T-helper 17 cell (primary cell): ENCODE data around the gene PGAM1. TPM values are rescaled to one million over a fixed set of nuclear protein-coding genes. Genes with fewer than 3 reads are reported as not detected.
"Not testable (repeated sequence)": the region's sequence is repeated elsewhere in the genome, so short reads cannot be mapped to it uniquely, and the experiment has no call there.

Source experiments
- ATAC-seq: fragments of 150-1000 bp; cut with Tn5 transposase; 2 replicates; pipeline ENCODE4 v1.10.0; 2021; ENCODE audit warnings: mild to moderate bottlenecking, moderate library complexity
- DNase-seq, 3 donors: peaks; one replicate each; pipeline versions ENCODE4 v3.0.0 to v3.0.0-alpha.2; 2020 to 2021
- H3K9me3 ChIP-seq: one replicate; pipeline ENCODE4 v1.7.0; 2013; ENCODE audit warnings: low read length, mild to moderate bottlenecking; ENCODE audit not compliant: control insufficient read depth, poor library complexity, severe bottlenecking
- H3K27ac Mint-ChIP-seq: one replicate; pipeline ENCODE4 v1.8.0; 2022; ENCODE audit warnings: mild to moderate bottlenecking, moderate library complexity, mixed read lengths
- H3K27me3 Mint-ChIP-seq: one replicate; pipeline ENCODE4 v1.8.0; 2022; ENCODE audit warnings: mixed read lengths
- H3K36me3 Mint-ChIP-seq: one replicate; pipeline ENCODE4 v1.8.0; 2022; ENCODE audit warnings: low read depth, mixed read lengths
- H3K4me1 Mint-ChIP-seq: one replicate; pipeline ENCODE4 v1.8.0; 2022; ENCODE audit warnings: mild to moderate bottlenecking, mixed read lengths
- H3K4me3 Mint-ChIP-seq: one replicate; pipeline ENCODE4 v1.8.0; 2022; ENCODE audit warnings: mild to moderate bottlenecking, moderate library complexity, mixed read lengths
- total RNA-seq, 4 donors: library from RNA in 2 of 4; stranded (reverse) in 2 of 4; gene quantifications; one replicate each; pipeline ENCODE4 v1.2.3 and lab custom pipeline; 2022 to 2026

PGAM1 gene
- total RNA-seq, 2 donors from 2014 or later = 88.6 to 101 TPM

DNA sequence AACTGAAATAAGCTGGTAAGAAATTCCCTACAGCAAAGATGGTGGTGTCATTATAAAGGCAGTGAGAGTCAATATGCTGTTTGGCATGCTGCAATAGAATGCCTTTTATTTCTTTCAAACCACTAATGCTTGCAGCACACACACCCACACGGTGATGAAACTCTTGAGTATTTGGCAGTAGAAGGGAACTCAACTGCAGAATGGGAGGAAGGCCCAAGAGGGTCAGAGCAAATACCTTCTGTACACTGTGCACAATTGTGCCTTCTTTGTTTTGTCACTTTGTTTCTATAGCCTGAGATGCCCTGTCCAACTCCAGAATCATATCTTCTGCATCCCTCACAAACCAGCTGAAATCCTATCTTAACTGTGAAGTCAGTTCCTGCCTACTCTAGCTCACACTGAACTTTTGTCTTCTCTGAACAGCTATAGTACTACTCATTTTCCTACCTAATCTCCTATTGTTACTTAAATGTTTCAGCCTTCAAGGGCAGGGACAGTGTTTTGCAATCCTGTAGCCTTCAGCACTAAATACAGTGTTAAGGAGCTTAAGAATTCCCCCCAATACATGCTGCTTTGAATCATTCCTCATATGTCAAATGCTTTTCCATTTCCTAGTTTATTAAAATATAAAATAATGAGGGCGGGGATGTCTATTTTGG lies 50.1 kb downstream of the PGAM1 start:
- Mint-ChIP-seq H3K4me1 (peaks cover 3% of the 10 kb centered on the region), H3K27me3 (no peaks in the 10 kb centered on the region), H3K27ac (no peak overlapping the region), H3K4me3 (no peak overlapping the region), H3K36me3 (peaks cover 14% of the 10 kb centered on the region)
- no peaks in the 10 kb centered on the region for H3K9me3 ChIP-seq
- no peak for DNase-seq
- ATAC-seq = no peak

DNA sequence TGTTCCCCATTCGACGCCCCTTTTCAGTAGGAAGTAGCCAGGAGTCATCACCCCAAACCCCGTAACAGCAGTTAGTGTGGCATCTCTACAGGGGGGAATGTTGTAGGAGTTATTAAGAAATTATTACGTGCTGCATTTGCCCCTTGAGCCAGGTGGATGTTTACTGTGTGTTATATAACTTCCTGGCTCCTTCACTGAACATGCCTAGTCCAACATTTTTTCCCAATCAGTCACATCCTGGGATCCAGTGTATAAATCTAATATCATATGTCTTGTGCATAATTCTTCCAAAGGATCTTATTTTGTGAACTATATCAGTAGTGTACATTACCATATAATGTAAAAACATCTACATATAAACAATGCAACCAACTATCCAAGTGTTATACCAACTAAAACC lies 53.4 kb downstream of the PGAM1 start:
- not testable (repeated sequence) for H3K27me3 Mint-ChIP-seq, DNase-seq, H3K4me1 Mint-ChIP-seq, H3K4me3 Mint-ChIP-seq, ATAC-seq, H3K9me3 ChIP-seq, H3K27ac Mint-ChIP-seq
- H3K36me3 Mint-ChIP-seq = peaks cover 14% of the 10 kb centered on the region

DNA sequence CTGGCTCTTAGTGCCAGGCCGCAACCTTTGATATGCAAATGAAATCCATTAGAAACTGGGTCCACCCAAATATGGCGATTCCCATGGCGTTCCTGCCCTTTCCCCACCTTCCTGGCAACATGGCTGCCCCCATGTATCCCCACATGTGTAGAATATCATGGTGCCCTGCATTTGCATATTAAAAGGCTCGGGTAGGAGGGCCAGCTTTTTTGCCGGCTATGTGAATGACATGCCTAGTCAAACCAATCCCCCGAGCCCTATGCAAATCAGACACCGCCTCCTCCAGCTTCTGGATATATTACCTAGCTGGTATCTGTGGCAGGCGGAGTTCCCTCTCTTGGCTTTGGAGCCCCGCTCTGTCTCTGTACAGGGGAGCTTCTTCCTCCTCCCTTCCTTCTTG lies 53.9 kb downstream of the PGAM1 start:
- no peaks in the 10 kb centered on the region for H3K9me3 ChIP-seq
- no peak overlapping the region for H3K4me3 Mint-ChIP-seq
- H3K36me3 Mint-ChIP-seq = peaks cover 13% of the 10 kb centered on the region
- no peak for ATAC-seq
- no peaks in the 10 kb centered on the region for H3K27me3 Mint-ChIP-seq
- H3K27ac Mint-ChIP-seq = peak overlapping the region; percentile 37
- no peak for DNase-seq
- H3K4me1 Mint-ChIP-seq = peaks cover 7% of the 10 kb centered on the region

GRCh38 chr10:97481071-97481470 lies 55.1 kb downstream of the PGAM1 start:
- peaks cover 8% of the 10 kb centered on the region for H3K36me3 Mint-ChIP-seq
- ATAC-seq (no peak), DNase-seq (no peak)
- H3K9me3 ChIP-seq = no peaks in the 10 kb centered on the region
- H3K27ac Mint-ChIP-seq = peak overlapping the region; percentile 37
- no peak overlapping the region for H3K4me3 Mint-ChIP-seq
- H3K27me3 Mint-ChIP-seq = no peaks in the 10 kb centered on the region
- peaks cover 11% of the 10 kb centered on the region for H3K4me1 Mint-ChIP-seq

DNA sequence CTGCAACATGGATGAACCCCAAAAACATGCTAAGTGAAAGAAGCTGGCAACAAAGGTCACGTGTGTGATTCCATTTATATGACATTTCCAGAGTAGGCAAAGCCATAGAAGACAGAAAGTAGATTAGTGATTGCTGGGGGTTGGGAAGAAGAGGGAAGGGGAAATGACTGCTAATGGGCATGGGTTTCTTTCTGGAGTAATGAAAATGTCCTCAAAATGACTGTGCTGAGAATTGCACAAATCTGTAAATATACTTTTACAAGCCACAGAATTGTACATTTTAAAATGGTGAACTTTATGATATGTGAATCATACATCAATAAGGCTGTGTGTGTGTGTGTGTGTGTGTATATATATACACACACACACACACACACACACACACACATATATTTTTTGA lies 56.4 kb downstream of the PGAM1 start:
- Mint-ChIP-seq H3K4me1 (peaks cover 13% of the 10 kb centered on the region), H3K36me3 (peaks cover 6% of the 10 kb centered on the region), H3K27me3 (no peaks in the 10 kb centered on the region), H3K27ac (peak overlapping the region; percentile 24), H3K4me3 (no peak overlapping the region)
- H3K9me3 ChIP-seq = no peaks in the 10 kb centered on the region
- no peak for DNase-seq
- no peak for ATAC-seq

Other genes starting within 250 kb of the PGAM1 start
- gene SLIT1, start 240.2 kb upstream of the PGAM1 start, total RNA-seq = under 1 TPM; 0.44 to 0.50 TPM
- 10 to 100 TPM in 1 of 2 donors, 1 to 10 TPM in 1; 9.3 to 15.7 TPM for gene ARHGAP19, start 133.6 kb upstream of the PGAM1 start, total RNA-seq
- 10 to 100 TPM; 24.4 to 26.5 TPM for gene FRAT1, start 106.9 kb upstream of the PGAM1 start, total RNA-seq
- 10 to 100 TPM; 16.8 to 21.7 TPM for gene FRAT2, start 91.5 kb upstream of the PGAM1 start, total RNA-seq
- 100 to 1,000 TPM; 138 to 231 TPM for gene RRP12, start 24.9 kb upstream of the PGAM1 start, total RNA-seq
- gene EXOSC1, start 19.8 kb downstream of the PGAM1 start, total RNA-seq = 10 to 100 TPM; 32.0 to 38.6 TPM
- gene ZDHHC16, start 20.0 kb downstream of the PGAM1 start, total RNA-seq = 10 to 100 TPM; 14.9 to 15.3 TPM
- 10 to 100 TPM; 60.1 to 71.2 TPM for gene MMS19, start 72.2 kb downstream of the PGAM1 start, total RNA-seq
- gene UBTD1, start 72.7 kb downstream of the PGAM1 start, total RNA-seq = 1 to 10 TPM; 1.1 to 1.4 TPM
- not detected for gene ANKRD2, start 146.6 kb downstream of the PGAM1 start, total RNA-seq
- not detected for gene HOGA1, start 158.2 kb downstream of the PGAM1 start, total RNA-seq
- not detected for gene C10orf62, start 163.5 kb downstream of the PGAM1 start, total RNA-seq
- 1 to 10 TPM in 1 of 2 donors, under 1 TPM in 1; 0.35 to 1.2 TPM for gene MORN4, start 207.3 kb downstream of the PGAM1 start, total RNA-seq
- gene PI4K2A, start 214.5 kb downstream of the PGAM1 start, total RNA-seq = 10 to 100 TPM; 23.3 to 26.2 TPM